Progenitor cell of endocrine pancreas (in vitro differentiated cells): ENCODE data around the gene MAP1S. TPM values are rescaled to one million over a fixed set of nuclear protein-coding genes. Genes with fewer than 3 reads are reported as not detected.

Experiments used
- DNase-seq: peaks from one replicate; pipeline ENCODE4 v3.0.0; 2021; ENCODE audit warnings: low spot score; ENCODE audit not compliant: unreplicated experiment
- H3K27ac Mint-ChIP-seq: 2 replicates; pipeline ENCODE4 v1.8.0; 2021; ENCODE audit warnings: mild to moderate bottlenecking, moderate library complexity, mixed read lengths
- H3K27me3 Mint-ChIP-seq: 2 replicates; pipeline ENCODE4 v1.8.0; 2021; ENCODE audit warnings: mixed read lengths
- H3K36me3 Mint-ChIP-seq: 2 replicates; pipeline ENCODE4 v1.8.0; 2022; ENCODE audit warnings: mixed read lengths; ENCODE audit not compliant: insufficient read depth
- H3K4me1 Mint-ChIP-seq: 2 replicates; pipeline ENCODE4 v1.8.0; 2021; ENCODE audit warnings: low read depth, mixed read lengths
- H3K4me3 Mint-ChIP-seq: 2 replicates; pipeline ENCODE4 v1.8.0; 2021; ENCODE audit warnings: low read depth, mild to moderate bottlenecking, moderate library complexity, mixed read lengths
- H3K9me3 Mint-ChIP-seq: 2 replicates; pipeline ENCODE4 v1.8.0; 2021; ENCODE audit warnings: low read depth, mixed read lengths
- CTCF ChIP-seq: fragments of 200-600 bp; sonication (generic); IDR thresholded peaks from one replicate; pipeline ENCODE4 v1.5.0; 2021; ENCODE audit warnings: antibody characterized with exemption, mild to moderate bottlenecking; ENCODE audit not compliant: unreplicated experiment
- total RNA-seq: library from RNA; stranded (reverse); gene quantifications from 2 replicates; pipeline ENCODE4 v1.2.1, GENCODE V29; 2021

The MAP1S gene
- total RNA-seq, 1 donor from 2014 or later = 94.2 TPM

DNA sequence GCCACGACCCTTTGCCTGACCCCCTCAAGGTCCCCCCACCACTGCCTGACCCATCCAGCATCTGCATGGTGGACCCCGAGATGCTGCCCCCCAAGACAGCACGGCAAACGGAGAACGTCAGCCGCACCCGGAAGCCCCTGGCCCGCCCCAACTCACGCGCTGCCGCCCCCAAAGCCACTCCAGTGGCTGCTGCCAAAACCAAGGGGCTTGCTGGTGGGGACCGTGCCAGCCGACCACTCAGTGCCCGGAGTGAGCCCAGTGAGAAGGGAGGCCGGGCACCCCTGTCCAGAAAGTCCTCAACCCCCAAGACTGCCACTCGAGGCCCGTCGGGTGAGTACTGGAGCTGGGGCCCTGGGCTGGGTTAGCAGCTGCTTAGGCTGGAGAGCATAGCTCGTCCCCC, 8.6 kb downstream of the MAP1S start:
- peaks cover 29% of the 10 kb centered on the region for H3K36me3 Mint-ChIP-seq
- no peak overlapping the region for H3K27ac Mint-ChIP-seq
- TF ChIP-seq CTCF = no peak
- no peaks in the 10 kb centered on the region for H3K27me3 Mint-ChIP-seq
- H3K4me1 Mint-ChIP-seq = no peaks in the 10 kb centered on the region
- DNase-seq = no peak
- H3K9me3 Mint-ChIP-seq = peaks cover 5% of the 10 kb centered on the region
- H3K4me3 Mint-ChIP-seq = no peak overlapping the region

DNA sequence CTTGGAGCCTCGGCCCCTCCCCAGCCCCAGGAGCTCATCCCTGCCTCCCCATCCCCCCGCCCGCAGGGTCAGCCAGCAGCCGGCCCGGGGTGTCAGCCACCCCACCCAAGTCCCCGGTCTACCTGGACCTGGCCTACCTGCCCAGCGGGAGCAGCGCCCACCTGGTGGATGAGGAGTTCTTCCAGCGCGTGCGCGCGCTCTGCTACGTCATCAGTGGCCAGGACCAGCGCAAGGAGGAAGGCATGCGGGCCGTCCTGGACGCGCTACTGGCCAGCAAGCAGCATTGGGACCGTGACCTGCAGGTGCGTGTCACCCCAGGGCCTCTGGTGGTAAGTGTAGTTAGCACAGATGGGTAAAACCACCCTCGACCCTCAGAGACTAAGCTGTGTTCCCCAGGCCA, 13.8 kb downstream of the MAP1S start:
- TF ChIP-seq CTCF = no peak
- no peak overlapping the region for H3K27ac Mint-ChIP-seq
- no peaks in the 10 kb centered on the region for H3K27me3 Mint-ChIP-seq
- H3K4me1 Mint-ChIP-seq = no peaks in the 10 kb centered on the region
- H3K9me3 Mint-ChIP-seq = peaks cover 5% of the 10 kb centered on the region
- peaks cover 25% of the 10 kb centered on the region for H3K36me3 Mint-ChIP-seq
- DNase-seq = no peak
- no peak overlapping the region for H3K4me3 Mint-ChIP-seq

- Mint-ChIP-seq H3K27ac (peak overlapping the region; percentile 73), H3K27me3 (no peaks in the 10 kb centered on the region), H3K36me3 (peaks cover 25% of the 10 kb centered on the region), H3K4me3 (no peak overlapping the region), H3K4me1 (no peaks in the 10 kb centered on the region), H3K9me3 (peaks cover 5% of the 10 kb centered on the region)
- no peak for DNase-seq
- no peak for TF ChIP-seq CTCF
Measured at GRCh38 chr19:17734146-17734545, 14.9 kb downstream of the MAP1S start.

DNA sequence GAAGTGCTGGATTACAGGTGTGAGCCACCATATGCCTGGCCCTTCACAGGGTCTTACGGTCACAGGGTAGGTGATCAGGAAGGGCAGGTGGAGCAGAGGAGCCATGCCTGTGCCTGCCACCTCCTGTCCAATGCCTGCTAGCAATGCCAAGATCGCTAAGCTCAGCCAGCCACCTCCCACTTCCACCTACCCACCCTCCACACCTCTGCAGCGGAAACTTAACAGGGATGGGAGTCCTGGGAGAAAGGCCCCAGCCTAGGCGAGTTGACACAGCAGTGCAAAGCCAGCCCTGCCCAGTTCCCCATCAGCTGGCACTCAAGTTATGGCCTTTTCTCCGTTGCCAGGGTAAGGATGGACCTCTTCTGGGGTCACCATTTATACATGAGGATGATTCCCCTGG, 16.1 kb downstream of the MAP1S start:
- TF ChIP-seq CTCF = no peak
- H3K36me3 Mint-ChIP-seq = peaks cover 20% of the 10 kb centered on the region
- no peaks in the 10 kb centered on the region for H3K27me3 Mint-ChIP-seq
- H3K4me3 Mint-ChIP-seq = no peak overlapping the region
- H3K9me3 Mint-ChIP-seq = peaks cover 5% of the 10 kb centered on the region
- no peak for DNase-seq
- no peaks in the 10 kb centered on the region for H3K4me1 Mint-ChIP-seq
- H3K27ac Mint-ChIP-seq = no peak overlapping the region

GRCh38 chr19:17737690-17738153, 18.4 kb downstream of the MAP1S start:
- Mint-ChIP-seq H3K27ac (no peak overlapping the region), H3K4me1 (no peaks in the 10 kb centered on the region), H3K9me3 (peaks cover 7% of the 10 kb centered on the region), H3K4me3 (no peak overlapping the region), H3K36me3 (peaks cover 7% of the 10 kb centered on the region), H3K27me3 (no peaks in the 10 kb centered on the region)
- no peak for TF ChIP-seq CTCF
- DNase-seq = no peak
